GM18873 (cell line): ENCODE measurements around the gene PHACTR1.

Experiments used
- ATAC-seq: cut with Tn5 transposase; IDR thresholded peaks from one replicate; pipeline ENCODE4 v1.9.1; 2021; ENCODE audit warnings: mild to moderate bottlenecking, moderate library complexity, moderate number of reproducible peaks; ENCODE audit not compliant: unreplicated experiment, low FRiP score

PHACTR1 gene

DNA sequence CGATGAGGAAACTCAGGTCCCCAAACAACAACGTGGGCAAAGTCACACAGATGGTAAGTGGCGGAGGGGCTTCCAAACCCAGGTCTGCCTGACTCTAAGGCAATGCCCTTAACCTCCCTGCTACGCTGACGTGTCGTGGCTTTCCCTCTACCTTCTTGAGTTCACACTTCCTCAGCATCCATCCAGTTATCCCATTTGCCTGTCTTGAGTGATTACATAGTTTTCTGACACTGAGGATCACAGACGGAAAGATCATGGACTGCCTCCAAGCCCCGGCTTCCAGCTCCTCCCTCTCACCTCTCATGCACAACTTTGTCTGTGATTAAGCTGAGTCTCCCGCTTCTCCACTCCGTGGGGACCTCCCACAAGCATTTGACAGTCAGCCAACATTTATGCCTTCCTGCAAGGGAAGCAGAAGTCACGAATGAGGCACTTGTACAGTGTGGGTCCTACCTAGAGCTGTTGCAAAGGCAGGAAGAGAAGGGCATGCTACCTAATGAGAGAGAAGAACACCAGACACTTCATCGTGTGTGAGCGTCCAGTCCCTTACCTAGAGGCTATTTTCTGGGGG lies 578.0 kb downstream of the PHACTR1 start:
- no peak for ATAC-seq

GRCh38 chr6:13295576-13295975 lies 579.0 kb downstream of the PHACTR1 start:
- no peak for ATAC-seq

GRCh38 chr6:13296536-13296997 lies 580.0 kb downstream of the PHACTR1 start:
- ATAC-seq, result no peak

- ATAC-seq, result no peak
These were observed 580.8 kb downstream of the PHACTR1 start for GRCh38 chr6:13297391-13297790.

DNA sequence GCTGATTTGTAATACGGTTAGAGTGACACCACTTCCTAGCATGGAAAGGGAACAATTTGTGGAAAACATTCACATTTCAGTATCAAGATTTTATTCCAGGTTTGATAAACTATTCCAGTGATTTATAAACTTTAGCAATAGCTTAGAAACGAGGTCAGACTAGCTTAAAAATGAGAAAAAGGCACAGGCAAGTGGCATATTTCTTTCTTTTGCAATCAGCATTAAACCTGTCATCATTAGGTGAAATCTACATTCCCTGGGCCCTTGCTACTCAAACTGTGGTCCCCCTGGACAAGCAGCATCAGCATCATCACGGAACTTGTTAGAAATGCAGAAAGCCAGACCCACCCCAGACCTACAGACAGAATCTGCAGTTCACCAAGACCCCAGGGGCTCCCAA lies 581.9 kb downstream of the PHACTR1 start:
- no peak for ATAC-seq

DNA sequence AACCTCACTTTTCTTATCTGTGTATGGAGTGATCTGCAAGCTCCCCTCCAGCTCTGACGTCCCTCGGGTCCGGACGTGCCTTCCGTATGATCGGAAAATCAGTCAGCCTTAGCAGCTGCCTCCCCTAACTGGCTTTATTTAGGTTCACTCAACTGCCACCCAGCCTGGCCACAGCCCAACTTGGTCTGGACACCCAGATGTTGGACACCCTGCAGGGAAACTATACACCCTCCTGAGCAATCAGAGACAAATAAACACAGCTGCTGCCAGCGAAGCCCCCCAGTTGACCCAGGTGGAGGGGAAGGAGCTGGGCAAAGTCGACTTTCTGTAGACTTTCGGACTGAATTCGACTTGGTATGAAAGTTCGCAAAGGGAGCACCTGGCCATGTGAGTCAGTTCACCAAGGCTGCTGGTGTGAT lies 582.8 kb downstream of the PHACTR1 start:
- no peak for ATAC-seq

GRCh38 chr6:13299918-13300317 lies 583.4 kb downstream of the PHACTR1 start:
- ATAC-seq, result no peak

DNA sequence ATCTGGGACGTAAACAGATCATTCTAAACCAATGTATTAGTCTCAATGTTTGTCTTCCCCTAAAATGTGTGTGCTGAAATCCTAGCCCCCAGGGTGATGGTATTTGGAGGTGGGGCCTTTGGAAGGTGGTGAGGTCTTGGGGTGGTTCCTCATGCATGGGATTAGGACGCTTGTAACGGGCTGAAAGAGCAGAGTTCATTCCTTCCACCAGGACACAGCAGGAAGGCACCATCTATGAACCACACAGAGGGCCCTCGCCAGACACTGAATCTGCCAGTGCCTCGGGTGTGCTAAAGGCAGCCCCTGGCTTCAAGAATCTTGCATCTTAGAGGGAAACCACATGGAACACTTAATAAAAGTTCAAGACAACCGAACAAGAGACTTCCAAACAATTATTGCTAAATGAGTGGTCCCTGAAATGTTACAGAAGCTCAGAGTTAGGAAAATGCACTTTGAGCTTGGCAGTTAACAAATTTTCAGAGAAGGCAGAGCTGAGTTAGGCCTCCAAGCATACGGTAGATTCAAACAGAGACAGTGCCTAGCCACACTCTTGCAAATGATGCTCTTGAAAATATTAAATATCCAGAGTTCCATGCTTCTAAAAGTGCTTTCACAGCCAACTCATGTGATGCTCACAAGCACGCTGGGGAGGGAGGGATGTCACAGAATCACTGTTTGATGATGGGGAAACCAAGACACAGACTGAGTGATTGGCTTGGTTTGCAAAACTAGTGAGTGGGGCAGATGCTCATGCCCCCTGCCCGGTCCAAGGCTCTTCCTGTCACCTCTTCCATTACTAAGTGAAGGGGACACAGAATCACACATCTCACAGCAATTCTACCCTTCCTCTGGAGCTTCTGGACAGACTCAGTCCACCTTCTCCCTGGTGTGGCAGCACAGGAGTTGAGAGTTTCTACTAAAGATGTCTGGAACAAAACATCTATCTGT lies 584.4 kb downstream of the PHACTR1 start:
- no peak for ATAC-seq

DNA sequence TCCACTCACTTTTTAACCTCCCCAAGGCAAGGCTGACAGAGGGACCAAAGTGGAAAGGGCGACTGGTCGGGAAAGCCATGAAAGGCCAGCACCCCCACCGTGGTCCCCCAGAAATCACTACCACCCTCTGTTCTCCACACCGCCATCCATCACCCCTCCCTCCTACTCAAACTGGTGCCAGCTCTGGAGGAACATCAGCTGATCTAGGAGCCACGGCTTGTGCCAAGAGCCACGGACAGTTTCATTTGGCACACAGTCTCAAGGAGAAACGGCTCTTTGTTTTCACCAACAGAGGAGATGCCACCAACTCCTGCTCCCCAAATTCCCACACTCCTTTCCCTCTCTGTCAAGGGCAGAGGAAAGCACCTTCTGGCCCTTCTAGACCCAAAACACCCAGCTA lies 585.7 kb downstream of the PHACTR1 start:
- ATAC-seq, result no peak

- peak; percentile 63 for ATAC-seq
These were observed 586.4 kb downstream of the PHACTR1 start for GRCh38 chr6:13302751-13303667.

GRCh38 chr6:13303668-13304017 lies 587.1 kb downstream of the PHACTR1 start:
- ATAC-seq, result no peak

- no peak for ATAC-seq
These were observed 587.5 kb downstream of the PHACTR1 start for GRCh38 chr6:13304101-13304500.

- ATAC-seq, result no peak
These were observed 588.2 kb downstream of the PHACTR1 start for GRCh38 chr6:13304580-13305260.

DNA sequence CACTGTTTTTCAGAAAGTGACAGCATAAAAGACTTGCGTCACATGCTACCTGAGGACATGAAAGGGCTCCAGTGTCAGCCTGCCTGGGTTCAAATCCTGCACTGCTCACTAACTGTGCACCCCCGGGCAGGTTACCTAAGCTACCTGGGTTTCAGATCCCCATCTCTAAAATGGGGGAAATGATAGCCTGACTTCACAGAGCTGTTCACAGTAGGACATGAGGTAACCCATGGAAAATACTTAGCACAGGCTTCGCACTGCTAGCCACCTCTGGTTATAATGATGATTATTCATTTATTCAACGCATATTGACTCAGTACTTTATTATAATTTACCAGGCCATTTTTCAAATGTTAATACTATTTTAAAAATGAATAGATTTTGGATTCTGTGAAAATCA lies 588.7 kb downstream of the PHACTR1 start:
- ATAC-seq, result no peak

DNA sequence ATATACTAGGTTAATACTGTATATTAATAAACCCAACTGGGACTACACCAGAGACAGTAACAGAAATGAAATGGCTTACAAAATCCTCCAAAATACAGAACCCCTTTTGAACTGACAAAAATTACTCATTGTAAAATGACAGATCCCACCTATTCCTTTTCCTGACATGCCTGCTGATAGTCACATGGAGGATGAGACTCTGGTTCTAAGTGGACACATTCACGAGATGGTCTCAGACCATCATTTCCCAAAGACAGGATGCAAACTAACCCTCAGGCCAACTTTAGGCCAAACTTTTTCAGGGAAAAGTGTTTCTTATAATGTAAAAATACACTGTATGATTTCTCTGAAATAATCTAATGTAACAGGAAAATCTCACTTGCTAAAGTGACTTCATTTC lies 589.2 kb downstream of the PHACTR1 start:
- no peak for ATAC-seq

GRCh38 chr6:13307508-13307995 lies 591.0 kb downstream of the PHACTR1 start:
- ATAC-seq, result no peak

GRCh38 chr6:13308332-13308731 lies 591.8 kb downstream of the PHACTR1 start:
- ATAC-seq, result no peak

GRCh38 chr6:13311155-13311554 lies 594.6 kb downstream of the PHACTR1 start:
- ATAC-seq, result no peak

DNA sequence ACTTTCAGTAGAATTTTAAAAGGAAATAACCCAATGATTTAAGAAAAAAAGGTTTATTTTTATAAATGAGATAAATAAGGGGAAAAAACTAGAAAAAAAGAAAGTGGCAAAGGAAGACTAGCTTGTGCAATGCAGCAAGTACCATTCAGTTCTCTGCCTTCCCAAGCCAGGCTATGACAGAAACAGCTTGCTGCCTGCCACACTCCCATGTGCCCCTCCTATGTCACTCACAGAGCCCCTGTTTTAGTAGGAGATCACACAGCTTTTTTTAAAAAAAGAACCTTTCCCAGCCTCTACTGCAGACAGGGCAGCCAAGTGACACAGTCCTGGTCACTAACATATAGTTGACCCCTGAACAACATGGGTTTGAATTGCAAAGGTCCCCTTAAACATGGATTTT lies 598.2 kb downstream of the PHACTR1 start:
- ATAC-seq, result no peak

DNA sequence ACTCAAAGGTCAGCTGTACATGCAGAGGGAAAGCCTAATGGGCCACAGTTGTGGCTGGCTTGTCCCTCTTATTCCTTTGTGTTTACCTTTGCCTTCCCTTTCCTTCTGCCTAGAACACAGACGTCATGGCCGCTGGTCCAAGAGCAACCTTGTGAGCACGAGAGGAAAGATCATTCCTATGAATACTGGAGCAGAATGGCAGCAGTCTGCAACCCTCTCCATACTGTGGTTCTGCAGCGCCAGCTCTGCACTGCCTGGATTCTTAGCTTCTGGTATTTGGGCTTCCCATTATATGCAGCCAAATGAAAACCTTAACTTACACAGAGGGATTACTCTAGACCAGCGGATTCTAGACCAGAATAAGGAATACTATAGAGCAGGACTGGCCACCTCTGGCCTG lies 599.3 kb downstream of the PHACTR1 start:
- no peak for ATAC-seq
